ENCODE measurements around the gene ACOX1. TPM values are rescaled to one million over a fixed set of nuclear protein-coding genes. Genes with fewer than 3 reads are reported as not detected.

Gene ACOX1
- total RNA-seq, 4 donors from 2014 or later: 33.7 to 44.4 (median 39.1) TPM

DNA sequence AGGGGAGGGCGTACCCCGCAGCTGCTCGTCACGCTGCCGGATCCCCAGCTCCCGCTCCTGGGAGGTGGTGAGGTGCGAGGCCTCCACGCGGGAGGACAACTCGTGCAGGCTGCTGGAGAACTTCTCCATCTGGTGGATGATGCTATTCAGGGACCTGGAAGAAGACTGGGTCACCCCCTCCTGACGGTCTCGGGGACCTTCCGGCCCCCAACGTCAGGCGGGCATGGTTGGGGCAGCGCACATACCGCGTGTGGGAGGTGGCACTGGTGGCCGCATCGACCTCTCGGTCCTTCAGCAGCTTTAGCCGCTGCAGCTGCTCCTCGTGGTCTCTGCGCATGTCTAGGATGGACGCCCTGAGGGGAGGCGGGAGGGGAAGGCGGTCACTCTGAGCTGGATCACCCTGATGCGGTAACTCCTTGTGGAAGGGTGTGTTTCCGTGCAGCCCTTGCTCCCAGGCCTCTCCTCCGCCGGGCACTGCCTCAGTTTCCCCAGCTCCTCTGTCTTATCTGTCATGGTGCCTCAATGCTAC, 61.0 kb downstream of the ACOX1 start:
- Histone ChIP-seq H3K27ac (no peak overlapping the region), H3K9me3 (no peaks in the 10 kb centered on the region), H3K36me3 (peaks cover 0 to 84% (median 0%) of the 10 kb centered on the region in 3 donors), H3K4me3 (no peak overlapping the region), H3K4me1 (no peaks in the 10 kb centered on the region), H3K27me3 (no peaks in the 10 kb centered on the region)
- TF ChIP-seq CTCF (IDR thresholded peaks at IDR 0.05): no peak
- TF ChIP-seq POLR2A (IDR thresholded peaks at IDR 0.05): no peak
- TF ChIP-seq EP300 (IDR thresholded peaks at IDR 0.05): no peak
- no peak for DNase-seq (ENCODE audit: low spot score in 2 of 2)
- WGBS, 2 donors: 90 to 94% methylated on average over 21 to 31 of the region's 31 CpGs

DNA sequence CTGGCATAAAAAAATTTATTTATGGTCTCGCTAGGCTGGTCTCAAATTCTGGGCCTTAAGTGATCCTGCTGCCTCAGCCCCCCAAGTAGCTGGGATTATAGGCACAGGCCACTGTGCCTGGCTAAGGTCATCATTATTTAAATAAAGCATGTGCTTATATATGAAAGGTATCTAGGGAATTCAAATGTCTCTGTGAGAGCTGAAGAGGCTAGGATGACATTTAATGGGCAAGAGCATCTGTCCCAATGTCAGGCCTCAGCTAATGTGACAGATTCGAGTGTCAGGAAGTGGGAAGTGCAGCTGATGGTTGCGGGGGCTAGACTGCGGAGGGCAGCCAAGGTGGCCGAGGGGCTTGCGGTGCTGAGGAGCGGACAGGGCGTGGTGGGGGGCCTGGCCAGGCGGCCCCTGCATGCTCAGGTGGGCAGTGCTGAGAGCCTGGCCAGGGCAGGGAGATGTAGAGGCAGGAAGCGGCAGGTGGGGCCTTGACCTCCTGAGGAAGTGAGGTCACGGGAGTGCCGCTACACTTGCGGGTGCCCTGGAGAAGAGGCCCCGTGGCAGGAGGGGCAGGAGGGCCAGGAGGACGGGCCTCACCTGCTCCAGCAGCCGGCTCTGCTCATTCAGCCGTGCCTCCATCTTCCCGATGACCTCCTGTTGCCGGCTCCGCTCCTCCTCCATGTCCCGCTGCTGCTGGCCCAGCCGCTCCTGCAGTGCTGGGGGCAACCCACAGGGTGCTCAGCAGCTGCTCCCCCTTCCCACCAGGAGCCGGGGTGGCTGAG, 61.6 kb downstream of the ACOX1 start:
- WGBS, 2 donors: 78 to 86% methylated on average over 10 to 23 of the region's 23 CpGs
- peaks cover 0 to 82% (median 0%) of the 10 kb centered on the region in 3 donors for H3K36me3 ChIP-seq

GRCh38 chr17:75915268-75915667, 63.7 kb downstream of the ACOX1 start:
- DNase-seq (ENCODE audit: low spot score in 2 of 2): no peak
- Histone ChIP-seq H3K9me3 (no peaks in the 10 kb centered on the region), H3K36me3 (peaks cover 0 to 73% (median 0%) of the 10 kb centered on the region in 3 donors), H3K4me1 (peaks cover 0 to 4% (median 0%) of the 10 kb centered on the region in 4 donors), H3K27ac (no peak overlapping the region), H3K27me3 (no peaks in the 10 kb centered on the region), H3K4me3 (no peak overlapping the region)
- 84 to 93% methylated on average over 6 to 7 of the region's 8 CpGs for WGBS, 2 donors
- TF ChIP-seq EP300 (IDR thresholded peaks at IDR 0.05) (no peak), POLR2A (IDR thresholded peaks at IDR 0.05) (no peak), CTCF (IDR thresholded peaks at IDR 0.05) (no peak)

More for the DNA sequence above, 61.6 kb downstream of the ACOX1 start:
- H3K27me3 ChIP-seq: no peaks in the 10 kb centered on the region
- no peaks in the 10 kb centered on the region for H3K4me1 ChIP-seq
- no peak overlapping the region for H3K4me3 ChIP-seq
- no peaks in the 10 kb centered on the region for H3K9me3 ChIP-seq
- DNase-seq (ENCODE audit: low spot score in 2 of 2): no peak
- TF ChIP-seq CTCF (IDR thresholded peaks at IDR 0.05) (no peak), EP300 (IDR thresholded peaks at IDR 0.05) (no peak), POLR2A (IDR thresholded peaks at IDR 0.05) (no peak)
- H3K27ac ChIP-seq: no peak overlapping the region

DNA sequence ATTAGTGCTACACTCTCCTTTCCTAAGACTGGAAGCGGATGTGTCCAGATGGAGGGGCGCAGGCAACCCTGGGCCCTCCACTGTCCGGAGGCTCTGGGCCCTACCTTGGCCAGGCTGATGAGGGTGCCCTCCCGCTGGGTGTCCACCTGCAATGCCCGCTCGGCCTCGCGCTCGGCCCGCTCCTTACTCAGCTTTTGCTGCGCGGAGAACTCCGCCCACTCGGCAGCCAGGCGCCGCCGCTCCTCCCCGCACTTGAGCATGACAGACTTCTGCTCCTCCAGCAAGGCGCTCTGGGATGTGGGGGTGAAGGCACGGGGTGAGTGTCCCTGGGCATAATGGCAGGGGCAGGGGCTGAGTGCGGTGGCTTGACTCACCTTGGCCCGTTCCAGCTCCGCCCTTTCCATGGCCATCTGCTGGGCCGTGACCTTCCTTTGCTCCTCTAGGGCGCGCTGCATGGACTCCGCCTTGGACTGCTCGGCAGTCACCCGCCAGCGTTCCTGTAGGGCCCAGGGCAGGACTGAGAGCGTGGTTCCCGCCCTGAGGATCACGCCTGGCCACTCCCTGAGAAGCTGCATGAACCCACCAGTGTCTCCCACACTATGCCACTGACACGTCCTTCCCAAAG, 64.2 kb downstream of the ACOX1 start:
- no peak for DNase-seq (ENCODE audit: low spot score in 2 of 2)
- Histone ChIP-seq H3K4me3 (no peak overlapping the region), H3K9me3 (no peaks in the 10 kb centered on the region), H3K27me3 (no peaks in the 10 kb centered on the region), H3K4me1 (peaks cover 0 to 9% (median 0%) of the 10 kb centered on the region in 4 donors), H3K36me3 (peaks cover 0 to 68% (median 0%) of the 10 kb centered on the region in 3 donors), H3K27ac (no peak overlapping the region)
- 88 to 90% methylated on average over 27 to 32 of the region's 34 CpGs for WGBS, 2 donors
- no peak for TF ChIP-seq EP300 (IDR thresholded peaks at IDR 0.05)
- no peak for TF ChIP-seq CTCF (IDR thresholded peaks at IDR 0.05)
- TF ChIP-seq POLR2A (IDR thresholded peaks at IDR 0.05): no peak
